ENCODE data around the gene TK2. TPM values are rescaled to one million over a fixed set of nuclear protein-coding genes. Genes with fewer than 3 reads are reported as not detected.

TK2 gene
- total and polyA plus RNA-seq, 11 donors, result 9.4 to 29.4 (median 17.3) TPM

DNA sequence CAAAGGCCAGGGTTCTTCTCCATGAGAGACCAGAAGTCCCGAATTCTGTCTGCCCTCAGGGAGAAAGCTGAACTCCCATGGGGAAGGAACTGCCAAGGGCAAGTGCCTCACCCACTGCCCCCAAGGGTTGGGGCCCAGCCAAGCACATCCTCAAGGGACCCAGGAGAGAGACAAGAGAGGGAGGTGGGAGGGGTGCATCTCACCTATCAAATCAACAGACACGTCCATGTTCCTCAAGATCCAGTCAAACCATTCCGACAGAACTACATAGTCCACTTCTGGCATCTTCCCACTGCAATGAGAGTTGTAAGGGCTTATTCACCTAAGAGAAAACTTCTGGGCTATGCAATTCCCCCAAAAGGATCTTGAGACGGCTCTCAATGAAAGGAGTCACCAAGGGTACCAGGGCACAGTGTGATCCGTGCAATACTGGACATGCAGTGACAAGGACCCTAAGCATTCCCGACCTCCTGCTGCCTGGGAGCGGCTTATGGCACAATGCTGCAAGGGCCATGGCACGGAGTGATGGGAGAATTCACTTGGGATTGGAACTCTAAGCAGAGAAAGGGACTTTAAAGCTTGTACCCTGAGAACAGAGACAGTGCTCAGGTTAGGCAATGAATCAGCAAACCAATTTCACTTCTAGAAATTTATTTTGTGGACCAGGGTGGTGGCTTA lies 32.2 kb downstream of the TK2 start:
- 59 to 74% (median 64%) methylated on average over 8 of the region's 8 CpGs for WGBS, 4 donors
- intact Hi-C loops (cut with DNase I), result loop anchor here in 5 of 10 donors (1.0 to 5.0 kb wide), 6 partner anchors 31 to 151 kb away; partner anchors contain the start of genes CKLF (in 2 of the 5), TK2 (in 2 of the 5) and CDH5 (in 1 of the 5)

DNA sequence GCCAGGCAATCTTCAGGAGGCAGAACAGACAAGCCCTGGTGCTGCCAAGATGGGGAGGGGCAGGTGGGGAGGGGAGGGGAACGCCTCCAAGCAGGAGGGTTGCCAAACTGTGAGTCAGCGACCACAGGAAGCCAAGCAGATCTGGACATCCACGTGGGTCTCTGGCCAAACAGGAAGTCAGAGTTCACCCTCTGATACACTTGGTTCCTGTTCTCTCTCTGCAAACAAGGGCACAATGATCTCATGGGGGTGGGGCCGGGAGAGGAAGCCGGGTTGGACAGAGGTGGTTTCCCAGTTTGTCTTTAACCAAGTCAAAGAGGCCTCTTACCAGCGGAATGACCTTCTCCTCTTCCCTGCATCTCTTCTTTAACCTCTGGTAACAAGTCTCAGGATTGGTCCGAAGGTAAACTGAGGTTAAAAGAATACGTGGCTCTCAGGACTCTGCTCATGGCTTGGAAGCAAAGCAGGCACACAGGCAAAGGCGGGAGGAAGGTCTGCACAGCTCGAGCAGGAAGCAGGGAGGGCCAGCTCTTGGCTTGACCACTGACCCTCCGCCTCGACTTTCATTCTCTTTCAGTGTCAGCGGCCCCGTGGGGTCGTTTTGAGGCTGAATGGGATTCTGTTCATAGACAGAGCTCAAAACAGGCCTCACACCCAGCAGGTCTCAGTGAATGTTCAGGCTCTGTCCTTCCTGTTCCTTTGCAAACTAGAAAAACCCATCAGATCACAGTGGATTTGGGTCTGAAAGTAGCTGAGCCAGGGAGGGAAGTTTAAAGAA lies 32.9 kb downstream of the TK2 start:
- peak; percentile 97 to 99 (median 98) for DNase-seq
- Histone ChIP-seq H3K27me3 (no peaks in the 10 kb centered on the region), H3K4me3 (peak overlapping the region in 10 of 12 donors; percentile 21 to 50 (median 30)), H3K36me3 (peaks cover 0 to 25% (median 5%) of the 10 kb centered on the region in 9 donors), H3K9me3 (no peaks in the 10 kb centered on the region), H3K27ac (peak overlapping the region; percentile 89 to 100 (median 97)), H3K4me1 (peaks cover 18 to 87% (median 67%) of the 10 kb centered on the region in 12 donors)
- peak in 1 of 2 donors; percentile 69 for TF ChIP-seq POLR2A (IDR thresholded peaks at IDR 0.05)
- no peak for TF ChIP-seq CTCF (IDR thresholded peaks at IDR 0.05)
- intact Hi-C loops (cut with DNase I), result loop anchor here in 5 of 10 donors (1.0 to 5.0 kb wide), 6 partner anchors 32 to 151 kb away; partner anchors contain the start of genes CKLF (in 2 of the 5), TK2 (in 2 of the 5) and CDH5 (in 1 of the 5)
- peak; percentile 95 to 96 (median 96) for ATAC-seq
- 12 to 23% (median 16%) methylated on average over 13 to 15 of the region's 15 CpGs for WGBS, 4 donors

More for the DNA sequence above, 32.2 kb downstream of the TK2 start:
- H3K27ac ChIP-seq, result peak overlapping the region; percentile 89 to 100 (median 97)
- peaks cover 18 to 87% (median 64%) of the 10 kb centered on the region in 12 donors for H3K4me1 ChIP-seq
- no peaks in the 10 kb centered on the region for H3K27me3 ChIP-seq
- peaks cover 0 to 21% (median 5%) of the 10 kb centered on the region in 9 donors for H3K36me3 ChIP-seq
- peak in 1 of 5 donors; percentile 63 for DNase-seq
- no peaks in the 10 kb centered on the region for H3K9me3 ChIP-seq
- no peak for ATAC-seq
- no peak for TF ChIP-seq POLR2A (IDR thresholded peaks at IDR 0.05)
- TF ChIP-seq CTCF (IDR thresholded peaks at IDR 0.05), result no peak
- peak overlapping the region in 8 of 12 donors; percentile 24 to 50 (median 33) for H3K4me3 ChIP-seq

DNA sequence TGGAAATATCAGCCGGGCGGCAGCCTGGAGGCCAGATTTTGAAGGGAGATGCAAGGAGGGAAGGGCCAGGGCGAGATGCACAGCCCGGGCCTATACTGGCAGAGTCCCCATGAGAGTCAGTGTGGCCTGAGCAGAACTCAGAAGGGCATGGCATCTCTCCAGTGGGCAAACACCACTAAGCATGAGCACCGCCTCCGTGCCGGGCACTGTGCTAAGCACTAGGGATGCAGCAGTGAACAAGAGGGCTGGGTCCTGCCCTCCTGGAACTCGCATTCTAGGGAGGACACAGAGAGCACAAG lies 33.5 kb downstream of the TK2 start:
- Histone ChIP-seq H3K27me3 (no peaks in the 10 kb centered on the region), H3K27ac (peak overlapping the region; percentile 74 to 100 (median 96)), H3K4me3 (peak overlapping the region in 3 of 12 donors; percentile 6 to 21 (median 20)), H3K9me3 (no peaks in the 10 kb centered on the region), H3K36me3 (peaks cover 0 to 27% (median 5%) of the 10 kb centered on the region in 9 donors), H3K4me1 (peaks cover 19 to 87% (median 67%) of the 10 kb centered on the region in 12 donors)
- ATAC-seq, result no peak
- intact Hi-C loops (cut with DNase I), result loop anchor here in 5 of 10 donors (2.0 to 5.0 kb wide), 5 partner anchors 32 to 91 kb away; partner anchors contain the start of genes CKLF (in 2 of the 5) and TK2 (in 2 of the 5)
- TF ChIP-seq CTCF (IDR thresholded peaks at IDR 0.05) (no peak), POLR2A (IDR thresholded peaks at IDR 0.05) (no peak)
- WGBS, 4 donors, result 5 to 15% (median 5%) methylated on average over 4 to 8 of the region's 8 CpGs
- no peak for DNase-seq

Measured in heart left ventricle (tissue), 16 donors.